ENCODE measurements around the gene EVA1B.

The EVA1B gene

DNA sequence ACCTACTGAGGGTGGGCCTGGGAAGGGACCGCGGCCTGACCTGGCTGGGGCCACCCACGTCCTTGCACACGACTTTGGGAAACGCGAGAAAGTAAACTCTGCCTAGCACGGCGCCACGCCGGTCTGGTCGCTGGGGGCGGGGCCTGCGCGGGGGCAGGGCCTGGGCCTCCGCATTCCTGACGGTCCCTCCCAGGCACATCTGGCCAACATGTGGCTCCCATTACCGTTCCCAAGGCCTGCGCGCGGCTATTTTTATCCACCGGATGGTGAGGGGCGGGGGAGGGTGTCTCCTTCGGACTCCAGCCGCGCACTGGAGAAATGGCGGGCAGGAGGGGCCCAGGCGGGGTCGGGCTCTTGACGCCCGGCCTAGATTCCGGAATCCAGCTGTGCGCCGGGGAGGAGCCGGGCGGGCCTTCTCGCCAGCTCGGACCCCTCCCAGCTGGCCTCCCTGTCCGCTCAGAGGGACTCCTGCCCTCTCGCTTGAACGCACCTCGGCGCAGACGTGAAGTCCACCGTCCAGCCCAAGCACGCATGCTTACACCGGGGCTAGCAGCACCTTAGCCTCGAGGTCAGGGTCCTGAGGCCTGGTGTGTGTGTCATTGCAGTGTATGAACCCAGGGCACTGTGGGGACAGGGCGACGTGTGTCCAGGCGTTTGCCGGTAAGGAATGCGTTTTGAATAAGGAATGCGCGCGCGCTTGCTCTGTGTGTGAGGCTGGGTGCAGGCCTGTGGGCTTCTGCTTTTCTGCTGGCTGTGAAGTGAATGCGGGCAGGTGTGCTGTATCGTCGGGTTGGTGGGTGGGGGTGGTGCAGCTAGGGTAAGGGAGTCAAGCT lies 2.1 kb downstream of the EVA1B start:
- in situ Hi-C loops (cut with MboI; ENCODE audit: low sequenced_read_pairs), result no loop called here

DNA sequence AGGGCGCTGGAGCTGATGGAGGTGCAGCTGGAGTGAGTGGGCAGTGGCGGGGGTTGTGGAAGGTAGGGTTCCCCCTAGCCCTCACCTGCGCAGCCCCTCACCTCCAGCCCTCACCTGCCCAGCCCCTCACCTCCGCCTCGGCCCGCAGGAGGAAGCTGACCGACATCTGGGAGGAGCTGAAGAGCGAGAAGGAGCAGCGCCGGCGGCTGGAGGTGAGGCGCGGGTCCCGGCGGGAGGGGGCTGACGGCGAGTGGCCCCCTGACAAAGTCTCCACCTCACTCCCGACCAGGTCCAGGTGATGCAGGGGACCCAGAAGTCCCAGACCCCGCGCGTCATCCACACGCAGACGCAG lies 2.7 kb downstream of the EVA1B start:
- in situ Hi-C loops (cut with MboI; ENCODE audit: low sequenced_read_pairs), result no loop called here

- in situ Hi-C loops (cut with MboI; ENCODE audit: low sequenced_read_pairs), result no loop called here
Measured at GRCh38 chr1:36320291-36320761, 3.1 kb downstream of the EVA1B start.

DNA sequence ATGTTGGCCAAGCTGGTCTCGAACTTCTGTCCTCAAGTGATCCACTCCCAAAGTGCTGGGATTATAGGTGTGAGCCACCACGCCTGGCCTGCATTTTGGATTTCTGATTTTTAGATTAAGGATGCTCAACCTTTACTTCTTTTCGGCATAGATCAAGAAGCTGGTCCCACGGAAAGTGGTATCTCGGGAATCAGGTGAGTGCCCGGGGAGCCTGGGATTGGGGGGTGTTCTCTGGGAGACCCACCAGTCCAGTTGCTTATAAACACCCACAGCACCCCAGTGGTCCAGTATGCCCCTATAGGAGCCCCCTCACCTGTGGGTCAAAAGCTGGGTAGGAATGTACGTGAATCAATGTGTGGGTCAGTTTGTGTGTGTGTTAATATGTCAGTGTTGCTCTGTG lies 14.0 kb downstream of the EVA1B start:
- in situ Hi-C loops (cut with MboI; ENCODE audit: low sequenced_read_pairs), result no loop called here

GRCh38 chr1:36307601-36308330 lies 15.7 kb downstream of the EVA1B start:
- in situ Hi-C loops (cut with MboI; ENCODE audit: low sequenced_read_pairs), result no loop called here

- in situ Hi-C loops (cut with MboI; ENCODE audit: low sequenced_read_pairs), result no loop called here
Measured at GRCh38 chr1:36306902-36307456, 16.5 kb downstream of the EVA1B start.

DNA sequence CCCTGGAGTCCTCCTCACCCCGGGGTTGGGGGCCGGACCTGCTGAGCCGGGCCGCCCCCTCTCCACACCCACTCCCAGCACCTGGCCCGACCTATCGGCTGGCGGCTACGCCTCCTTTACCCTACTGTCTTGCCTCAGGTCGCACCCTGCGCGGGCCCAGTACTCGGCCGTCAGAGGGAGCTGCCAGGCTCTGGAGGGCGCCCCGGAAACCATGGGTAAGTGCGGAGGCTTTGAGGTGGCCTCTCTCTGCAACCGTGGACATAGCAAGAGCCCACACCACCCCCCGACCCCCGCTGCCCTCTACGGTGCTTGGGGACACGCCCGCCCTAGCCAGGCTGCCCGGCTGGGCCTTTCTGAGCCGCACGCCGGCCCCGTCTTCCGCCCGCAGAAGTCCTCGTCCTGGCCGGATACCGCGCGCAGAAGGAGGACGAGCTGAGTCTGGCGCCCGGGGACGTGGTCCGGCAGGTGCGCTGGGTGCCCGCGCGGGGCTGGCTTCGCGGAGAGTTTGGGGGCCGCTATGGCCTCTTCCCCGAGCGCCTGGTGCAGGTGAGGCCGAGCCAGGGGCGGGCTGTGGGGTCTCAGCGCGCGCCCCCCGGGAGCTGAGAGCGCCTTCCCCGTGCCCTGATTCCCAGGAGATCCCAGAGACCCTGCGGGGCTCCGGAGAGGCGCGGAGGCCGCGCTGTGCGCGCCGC lies 17.1 kb downstream of the EVA1B start, which contains the start of gene SH3D21:
Gene SH3D21, plus strand, starts transcription at position 159 of the 692 bp plus-strand sequence. Its CDS starts 53 bp downstream, at position 212.
- in situ Hi-C loops (cut with MboI; ENCODE audit: low sequenced_read_pairs), result no loop called here

DNA sequence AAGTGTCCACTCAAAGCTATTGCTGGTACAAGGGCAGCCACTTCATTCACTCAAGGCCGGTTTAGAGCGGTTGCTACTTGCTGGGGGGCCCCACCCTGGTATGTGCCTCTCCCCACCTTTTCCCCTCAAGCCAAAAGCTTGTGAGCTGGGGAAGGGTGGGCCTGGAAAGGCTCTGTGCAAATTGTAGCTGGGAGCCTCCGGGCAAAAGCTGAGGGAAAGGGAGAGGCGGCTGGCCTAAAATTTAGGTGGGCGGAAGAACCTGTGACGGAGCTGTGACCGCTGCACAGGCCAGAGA lies 17.6 kb downstream of the EVA1B start:
- in situ Hi-C loops (cut with MboI; ENCODE audit: low sequenced_read_pairs), result no loop called here

- in situ Hi-C loops (cut with MboI; ENCODE audit: low sequenced_read_pairs), result no loop called here
Measured at GRCh38 chr1:36304970-36305914, 18.2 kb downstream of the EVA1B start.

- in situ Hi-C loops (cut with MboI; ENCODE audit: low sequenced_read_pairs), result no loop called here
Measured at GRCh38 chr1:36304521-36304920, 18.9 kb downstream of the EVA1B start.

- in situ Hi-C loops (cut with MboI; ENCODE audit: low sequenced_read_pairs), result no loop called here
Measured at GRCh38 chr1:36303650-36304360, 19.6 kb downstream of the EVA1B start.

GRCh38 chr1:36303244-36303643 lies 20.2 kb downstream of the EVA1B start:
- in situ Hi-C loops (cut with MboI; ENCODE audit: low sequenced_read_pairs), result no loop called here

- in situ Hi-C loops (cut with MboI; ENCODE audit: low sequenced_read_pairs), result no loop called here
Measured at GRCh38 chr1:36301220-36301619, 22.2 kb downstream of the EVA1B start.

DNA sequence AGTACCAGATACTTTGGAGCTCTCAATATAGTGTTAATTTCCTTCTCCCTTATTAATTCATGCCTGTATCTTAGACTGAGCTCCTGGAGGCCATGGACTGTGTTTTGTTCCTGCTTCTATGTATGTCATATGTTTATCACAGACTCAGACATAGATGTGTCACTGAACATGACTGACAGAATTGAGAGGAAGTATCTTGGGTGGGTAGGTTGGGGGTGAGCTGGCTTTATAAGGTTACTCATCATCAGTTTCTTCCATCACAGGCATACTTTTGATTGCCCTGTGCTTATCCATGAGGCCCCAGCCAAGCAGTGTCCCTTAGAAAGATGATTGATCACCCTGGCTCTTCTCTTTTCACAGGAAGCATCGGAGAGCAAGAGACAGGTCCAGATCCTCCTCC lies 22.9 kb downstream of the EVA1B start:
- in situ Hi-C loops (cut with MboI; ENCODE audit: low sequenced_read_pairs), result no loop called here

DNA sequence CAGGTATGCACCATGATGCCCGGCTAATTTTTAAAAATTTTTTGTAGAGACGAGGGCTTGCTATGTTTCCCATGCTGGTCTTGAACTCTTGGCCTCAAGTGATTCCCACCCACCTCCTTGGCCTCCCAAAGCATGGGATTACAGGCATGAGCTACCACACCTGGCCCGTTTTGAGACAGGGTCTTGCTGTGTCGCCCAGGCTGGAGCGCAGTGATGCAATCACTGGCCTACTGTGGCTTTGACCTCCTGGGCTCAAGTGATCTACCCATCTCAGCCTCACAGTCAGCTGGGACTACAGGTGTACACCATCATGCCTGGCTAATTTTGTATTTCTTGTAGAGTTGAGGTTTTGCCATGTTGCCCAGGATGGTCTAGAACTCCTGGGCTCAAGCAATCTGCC lies 24.8 kb downstream of the EVA1B start:
- in situ Hi-C loops (cut with MboI; ENCODE audit: low sequenced_read_pairs), result no loop called here

GRCh38 chr1:36297062-36297461 lies 26.4 kb downstream of the EVA1B start:
- in situ Hi-C loops (cut with MboI; ENCODE audit: low sequenced_read_pairs), result no loop called here

DNA sequence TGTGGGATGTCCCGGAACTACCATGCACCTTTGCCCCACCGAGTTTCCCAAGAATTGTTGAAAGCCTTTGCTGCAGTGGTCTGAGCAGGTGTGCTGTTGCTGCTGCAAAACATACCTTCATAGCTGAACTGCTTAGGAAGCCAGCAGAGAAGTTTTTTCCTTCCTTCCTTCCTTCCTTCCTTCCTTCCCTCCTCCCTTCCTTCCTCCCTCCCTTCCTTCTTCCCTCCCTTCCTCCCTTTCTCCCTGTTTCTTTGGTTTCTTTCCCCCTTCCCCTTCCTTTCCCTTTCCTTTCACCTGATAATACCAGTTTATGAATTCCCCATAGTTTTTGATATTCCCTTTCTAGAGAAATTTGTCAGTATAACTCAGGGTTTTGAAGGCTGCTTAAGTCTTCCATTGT lies 28.1 kb downstream of the EVA1B start:
- in situ Hi-C loops (cut with MboI; ENCODE audit: low sequenced_read_pairs), result no loop called here

DNA sequence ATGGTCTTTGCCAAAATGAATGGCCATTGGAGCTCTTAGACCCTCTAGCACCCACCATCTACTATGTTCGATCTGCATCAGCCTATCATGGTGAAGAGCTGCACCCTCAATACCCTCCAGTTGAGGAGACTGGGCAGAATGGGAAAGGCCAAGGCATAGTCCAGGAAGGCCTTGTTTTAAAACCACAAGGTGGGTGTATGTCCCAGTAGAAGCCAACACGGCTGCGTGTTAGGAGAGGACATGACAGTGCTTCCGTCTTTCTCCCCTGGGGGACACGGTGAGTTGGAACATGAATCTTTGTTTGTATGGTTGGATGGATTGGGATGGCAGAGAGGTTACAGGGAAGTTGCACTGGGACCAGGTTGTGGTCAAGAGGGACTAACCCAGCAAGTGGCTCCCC lies 35.9 kb downstream of the EVA1B start:
- in situ Hi-C loops (cut with MboI; ENCODE audit: low sequenced_read_pairs), result no loop called here

GRCh38 chr1:36286802-36287201 lies 36.6 kb downstream of the EVA1B start:
- in situ Hi-C loops (cut with MboI; ENCODE audit: low sequenced_read_pairs), result no loop called here
